B cell (primary cell): ENCODE data around the gene MMP14.

Experiments
- CTCF ChIP-seq: fragments of 200-600 bp; IDR thresholded peaks from one replicate; pipeline ENCODE4 v1.8.0; 2022; ENCODE audit warnings: antibody characterized with exemption, mild to moderate bottlenecking
- EZH2 ChIP-seq: IDR thresholded peaks from 2 replicates; pipeline ENCODE4 v1.6.1; 2012; ENCODE audit warnings: borderline replicate concordance, low read depth, mild to moderate bottlenecking, moderate library complexity, low read length; ENCODE audit not compliant: insufficient read depth, poor library complexity, severe bottlenecking

DNA sequence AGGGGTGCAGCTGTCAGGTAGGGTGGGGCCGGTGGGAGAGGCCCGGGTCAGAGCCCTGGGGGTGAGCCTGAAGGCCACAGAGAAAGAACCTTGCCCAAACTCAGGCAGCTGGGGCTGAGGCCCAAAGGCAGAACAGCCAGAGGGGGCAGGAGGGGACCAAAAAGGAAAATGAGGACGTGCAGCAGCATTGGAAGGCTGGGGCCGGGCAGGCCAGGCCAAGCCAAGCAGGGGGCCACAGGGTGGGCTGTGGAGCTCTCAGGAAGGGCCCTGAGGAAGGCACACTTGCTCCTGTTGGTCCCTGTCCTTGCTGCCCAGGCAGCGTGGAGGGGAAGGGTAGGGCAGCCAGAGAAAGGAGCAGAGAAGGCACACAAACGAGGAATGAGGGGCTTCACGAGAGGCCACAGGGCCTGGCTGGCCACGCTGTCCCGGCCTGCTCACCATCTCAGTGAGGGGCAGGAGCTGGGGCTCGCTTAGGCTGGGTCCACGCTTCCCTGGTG, 10.5 kb downstream of the MMP14 start:
- TF ChIP-seq CTCF = no peak
- no peak for TF ChIP-seq EZH2
